Measurements from ENCODE around the gene SCART1. TPM values are rescaled to one million over a fixed set of nuclear protein-coding genes. Genes with fewer than 3 reads are reported as not detected.
A peak's percentile ranks its signal among the peaks of the same experiment; 100 is the strongest.
"Not testable (repeated sequence)": the region's sequence is repeated elsewhere in the genome, so short reads cannot be mapped to it uniquely, and the experiment has no call there.

Gene SCART1
- total RNA-seq, 8 experiments from 2014 or later: 0.43 to 6.3 (median 1.2) TPM

GRCh38 chr10:133462512-133463305 is 9.0 kb downstream of the SCART1 start:
- WGBS, 10 experiments: 41 to 94% (median 64%) methylated on average over 2 to 9 of the region's 10 CpGs; no CpG with 5 or more reads in 1 of the 10 experiments
- in situ Hi-C loops (cut with MboI; ENCODE audit: low pct_unique_long_range_greater_than_20kb in 2 of 9, low sequenced_read_pairs in 9 of 9, unreplicated experiment in 9 of 9): no loop called here
- no peak for ATAC-seq (replicated peaks in 6 of 8)
- Histone ChIP-seq H3K4me1 (replicated peaks in 1 of 2) (no peaks in the 10 kb centered on the region), H3K4me3 (no peak overlapping the region), H3K27ac (no peak overlapping the region)

- Histone ChIP-seq H3K4me3 (no peak overlapping the region), H3K4me1 (replicated peaks in 1 of 2) (no peaks in the 10 kb centered on the region), H3K27ac (no peak overlapping the region)
- in situ Hi-C loops (cut with MboI; ENCODE audit: low pct_unique_long_range_greater_than_20kb in 2 of 9, low sequenced_read_pairs in 9 of 9, unreplicated experiment in 9 of 9): no loop called here
- 55 to 92% (median 64%) methylated on average over 2 to 7 of the region's 12 CpGs; no CpG with 5 or more reads in 7 of the 10 experiments for WGBS, 10 experiments
- ATAC-seq (replicated peaks in 6 of 8): no peak
These were observed 10.9 kb downstream of the SCART1 start for GRCh38 chr10:133464582-133465031.

DNA sequence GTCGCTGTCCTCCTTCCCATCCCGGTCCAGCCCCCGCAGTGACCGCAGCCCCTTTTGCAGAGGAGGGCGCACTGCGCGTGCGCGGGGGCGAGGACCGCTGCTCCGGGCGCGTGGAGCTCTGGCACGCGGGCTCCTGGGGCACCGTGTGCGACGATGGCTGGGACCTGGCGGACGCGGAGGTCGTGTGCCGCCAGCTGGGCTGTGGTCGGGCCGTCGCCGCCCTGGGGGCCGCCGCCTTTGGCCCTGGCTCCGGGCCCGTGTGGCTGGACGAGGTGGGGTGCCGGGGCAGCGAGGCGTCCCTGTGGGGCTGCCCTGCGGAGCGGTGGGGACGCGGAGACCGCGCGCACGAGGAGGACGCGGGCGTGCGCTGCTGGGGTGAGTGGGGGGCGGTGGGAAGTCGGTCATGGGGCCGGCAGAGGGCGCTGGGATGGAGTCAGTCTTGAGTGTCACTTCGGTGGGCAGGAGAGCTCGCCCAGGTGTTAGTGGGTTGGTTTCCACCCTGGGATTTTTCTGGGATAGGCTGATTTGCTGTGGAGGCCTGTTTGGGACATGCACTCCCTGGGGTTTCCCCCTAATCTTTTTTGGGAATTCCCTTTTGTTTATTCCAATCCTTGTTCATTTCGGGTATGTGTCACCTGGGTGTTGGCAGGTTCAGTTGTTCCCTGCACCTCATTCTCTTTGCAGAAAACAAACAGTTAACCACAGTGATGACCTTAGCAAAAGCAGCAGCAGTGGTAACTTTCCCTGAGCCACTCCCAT is 11.6 kb downstream of the SCART1 start:
- Histone ChIP-seq H3K27ac (no peak overlapping the region), H3K4me3 (no peak overlapping the region), H3K4me1 (replicated peaks in 1 of 2) (no peaks in the 10 kb centered on the region)
- peak in 2 of 8 experiments; percentile 30 to 49 for ATAC-seq (replicated peaks in 6 of 8)
- whole genome bisulfite sequencing, 10 experiments: 33 to 100% (median 92%) methylated on average over 1 to 11 of the region's 55 CpGs; no CpG with 5 or more reads in 5 of the 10 experiments
- in situ Hi-C loops (cut with MboI; ENCODE audit: low pct_unique_long_range_greater_than_20kb in 2 of 9, low sequenced_read_pairs in 9 of 9, unreplicated experiment in 9 of 9): no loop called here

GRCh38 chr10:133465950-133466474 is 12.3 kb downstream of the SCART1 start:
- in situ Hi-C loops (cut with MboI; ENCODE audit: low pct_unique_long_range_greater_than_20kb in 2 of 9, low sequenced_read_pairs in 9 of 9, unreplicated experiment in 9 of 9): no loop called here
- no peak overlapping the region for H3K27ac ChIP-seq
- no peak overlapping the region for H3K4me3 ChIP-seq
- WGBS, 10 experiments: 20 to 100% (median 70%) methylated on average over 1 to 5 of the region's 7 CpGs; no CpG with 5 or more reads in 6 of the 10 experiments
- H3K4me1 ChIP-seq (replicated peaks in 1 of 2): no peaks in the 10 kb centered on the region
- no peak for ATAC-seq (replicated peaks in 6 of 8)

GRCh38 chr10:133466683-133467275 is 13.0 kb downstream of the SCART1 start:
- Histone ChIP-seq H3K27ac (no peak overlapping the region), H3K4me3 (no peak overlapping the region), H3K4me1 (replicated peaks in 1 of 2) (no peaks in the 10 kb centered on the region)
- in situ Hi-C loops (cut with MboI; ENCODE audit: low pct_unique_long_range_greater_than_20kb in 2 of 9, low sequenced_read_pairs in 9 of 9, unreplicated experiment in 9 of 9): no loop called here
- WGBS, 10 experiments: 28 to 89% (median 69%) methylated on average over 1 to 6 of the region's 7 CpGs; no CpG with 5 or more reads in 3 of the 10 experiments
- peak in 1 of 8 experiments; percentile 90 for ATAC-seq (replicated peaks in 6 of 8)

DNA sequence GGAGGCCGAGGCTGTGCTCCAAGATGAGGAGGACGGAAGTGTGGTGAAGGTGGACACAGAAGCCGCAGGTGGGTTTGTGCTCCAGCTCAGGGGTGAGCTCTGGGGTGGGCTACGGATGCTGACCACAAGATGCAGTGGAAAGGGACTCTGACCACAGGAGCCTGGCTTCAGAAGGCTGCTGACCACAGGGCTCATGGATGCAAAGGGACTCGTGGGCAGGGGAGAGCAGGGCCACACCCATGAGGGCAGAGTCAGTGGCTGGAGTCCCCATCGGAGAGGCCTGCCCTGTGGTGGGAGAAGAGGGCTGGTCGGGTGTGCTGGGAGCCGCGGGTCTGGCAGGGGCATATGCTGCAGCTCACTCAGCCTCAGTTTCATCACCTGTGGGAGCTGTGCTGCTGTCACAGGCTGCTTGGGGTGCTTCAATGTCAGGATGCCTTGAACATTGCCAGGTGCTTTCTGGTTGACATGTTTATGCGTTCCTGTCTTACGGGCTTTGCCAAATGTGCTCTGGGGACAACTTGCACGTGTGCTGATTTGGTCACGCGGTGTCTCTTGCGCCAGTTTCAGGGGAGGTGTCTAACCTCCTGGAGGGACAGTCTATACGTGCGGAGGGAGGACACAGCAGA is 13.7 kb downstream of the SCART1 start:
- WGBS, 10 experiments: 41 to 80% (median 64%) methylated on average over 1 to 15 of the region's 17 CpGs; no CpG with 5 or more reads in 3 of the 10 experiments
- H3K4me3 ChIP-seq: no peak overlapping the region
- H3K4me1 ChIP-seq (replicated peaks in 1 of 2): no peaks in the 10 kb centered on the region
- no peak overlapping the region for H3K27ac ChIP-seq
- in situ Hi-C loops (cut with MboI; ENCODE audit: low pct_unique_long_range_greater_than_20kb in 2 of 9, low sequenced_read_pairs in 9 of 9, unreplicated experiment in 9 of 9): no loop called here
- ATAC-seq (replicated peaks in 6 of 8): no peak

DNA sequence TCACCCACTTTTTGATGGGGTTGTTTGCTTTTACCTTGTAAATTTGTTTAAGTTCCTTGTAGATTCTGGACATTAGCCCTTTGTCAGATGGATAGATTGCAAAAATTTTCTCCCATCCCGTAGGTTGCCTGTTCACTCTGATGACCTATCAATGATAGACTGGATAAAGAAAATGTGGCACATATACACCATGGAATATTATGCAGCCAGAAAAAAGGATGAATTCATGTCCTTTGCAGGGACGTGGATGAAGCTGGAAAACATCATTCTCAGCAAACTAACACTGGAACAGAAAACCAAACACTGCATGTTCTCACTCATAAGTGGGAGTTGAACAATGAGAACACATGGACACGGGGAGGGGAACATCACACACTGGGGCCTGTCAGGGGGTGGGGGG is 15.5 kb downstream of the SCART1 start:
- H3K27ac ChIP-seq; H3K4me3 ChIP-seq; H3K4me1 ChIP-seq (replicated peaks in 1 of 2); ATAC-seq (replicated peaks in 6 of 8); in situ Hi-C loops (cut with MboI; ENCODE audit: low pct_unique_long_range_greater_than_20kb in 2 of 9, low sequenced_read_pairs in 9 of 9, unreplicated experiment in 9 of 9): not testable (repeated sequence)
- WGBS, 10 experiments: 7 to 25% (median 20%) methylated on average over 1 to 2 of the region's 3 CpGs; no CpG with 5 or more reads in 5 of the 10 experiments

- WGBS, 10 experiments: 14 to 60% (median 36%) methylated on average over 1 to 5 of the region's 7 CpGs; no CpG with 5 or more reads in 4 of the 10 experiments
- in situ Hi-C loops (cut with MboI; ENCODE audit: low pct_unique_long_range_greater_than_20kb in 2 of 9, low sequenced_read_pairs in 9 of 9, unreplicated experiment in 9 of 9): no loop called here
- Histone ChIP-seq H3K4me3 (no peak overlapping the region), H3K27ac (no peak overlapping the region), H3K4me1 (replicated peaks in 1 of 2) (no peaks in the 10 kb centered on the region)
- ATAC-seq (replicated peaks in 6 of 8): no peak
These were observed 17.8 kb downstream of the SCART1 start for GRCh38 chr10:133471300-133472109.

DNA sequence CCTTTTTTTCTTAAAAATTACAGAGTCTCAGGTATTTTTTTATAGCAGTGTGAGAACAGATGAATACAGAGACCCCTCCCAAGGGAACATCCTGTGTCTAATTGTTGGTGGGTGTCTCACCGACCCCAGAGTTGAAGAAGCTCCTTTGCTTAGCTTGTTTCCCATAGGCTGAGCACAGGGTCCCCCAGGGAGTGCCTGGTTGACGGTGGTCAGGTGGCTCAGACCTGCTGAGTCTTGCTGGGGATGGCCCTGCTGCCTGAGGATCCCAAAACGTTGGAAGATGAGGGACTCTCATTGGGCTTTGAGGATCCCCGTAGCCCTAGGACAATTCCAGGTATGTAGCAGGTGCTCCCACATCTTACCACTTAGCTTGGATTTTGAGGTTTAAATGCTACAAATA is 19.5 kb downstream of the SCART1 start:
- Histone ChIP-seq H3K4me1 (replicated peaks in 1 of 2) (no peaks in the 10 kb centered on the region), H3K27ac (no peak overlapping the region), H3K4me3 (no peak overlapping the region)
- WGBS, 10 experiments: 0 to 45% (median 17%) methylated on average over 1 to 4 of the region's 4 CpGs; no CpG with 5 or more reads in 2 of the 10 experiments
- no peak for ATAC-seq (replicated peaks in 6 of 8)
- in situ Hi-C loops (cut with MboI; ENCODE audit: low pct_unique_long_range_greater_than_20kb in 2 of 9, low sequenced_read_pairs in 9 of 9, unreplicated experiment in 9 of 9): no loop called here

GRCh38 chr10:133474027-133474426 is 20.3 kb downstream of the SCART1 start:
- in situ Hi-C loops (cut with MboI; ENCODE audit: low pct_unique_long_range_greater_than_20kb in 2 of 9, low sequenced_read_pairs in 9 of 9, unreplicated experiment in 9 of 9): no loop called here
- no peak for ATAC-seq (replicated peaks in 6 of 8)
- 20 to 29% (median 27%) methylated on average over 1 to 2 of the region's 2 CpGs; no CpG with 5 or more reads in 5 of the 10 experiments for WGBS, 10 experiments

GRCh38 chr10:133474665-133475424 is 21.1 kb downstream of the SCART1 start:
- ATAC-seq (replicated peaks in 6 of 8): peak in 3 of 8 experiments; percentile 43 to 86 (median 82)
- in situ Hi-C loops (cut with MboI; ENCODE audit: low pct_unique_long_range_greater_than_20kb in 2 of 9, low sequenced_read_pairs in 9 of 9, unreplicated experiment in 9 of 9): no loop called here
- WGBS, 10 experiments: 11 to 83% (median 40%) methylated on average over 2 to 10 of the region's 12 CpGs; no CpG with 5 or more reads in 2 of the 10 experiments
- Histone ChIP-seq H3K4me1 (replicated peaks in 1 of 2) (no peaks in the 10 kb centered on the region), H3K4me3 (no peak overlapping the region), H3K27ac (no peak overlapping the region)

More at GRCh38 chr10:133474027-133474426, 20.3 kb downstream of the SCART1 start:
- no peak overlapping the region for H3K27ac ChIP-seq
- H3K4me3 ChIP-seq: no peak overlapping the region
- H3K4me1 ChIP-seq (replicated peaks in 1 of 2): no peaks in the 10 kb centered on the region

Measured in motor neuron (in vitro differentiated cells).